22Rv1 (cell line): ENCODE measurements around the gene SEMA6B.
"Not testable (repeated sequence)": the region's sequence is repeated elsewhere in the genome, so short reads cannot be mapped to it uniquely, and the experiment has no call there.

Source experiments
- CTCF ChIP-seq: fragments of 450-650 bp; IDR thresholded peaks from 2 replicates; pipeline ENCODE4 v1.5.1; 2017; ENCODE audit warnings: mild to moderate bottlenecking
- ZFX ChIP-seq: fragments of 450-650 bp; IDR thresholded peaks from 2 replicates; pipeline ENCODE4 v1.6.1; 2017; ENCODE audit warnings: antibody characterized with exemption, borderline replicate concordance

- not testable (repeated sequence) for TF ChIP-seq CTCF, ZFX
Measured at GRCh38 chr19:4563562-4563961, 4.1 kb upstream of the SEMA6B start.
